Measurements from ENCODE around the gene TAF10. TPM values are rescaled to one million over a fixed set of nuclear protein-coding genes. Genes with fewer than 3 reads are reported as not detected.
A peak's percentile ranks its signal among the peaks of the same experiment; 100 is the strongest.

TAF10 gene
- total and polyA plus RNA-seq, 2 of the 13 experiments (the other 11 are each of a cell fraction or from before 2014, with no cell fraction given), result 71.3 to 134 TPM

DNA sequence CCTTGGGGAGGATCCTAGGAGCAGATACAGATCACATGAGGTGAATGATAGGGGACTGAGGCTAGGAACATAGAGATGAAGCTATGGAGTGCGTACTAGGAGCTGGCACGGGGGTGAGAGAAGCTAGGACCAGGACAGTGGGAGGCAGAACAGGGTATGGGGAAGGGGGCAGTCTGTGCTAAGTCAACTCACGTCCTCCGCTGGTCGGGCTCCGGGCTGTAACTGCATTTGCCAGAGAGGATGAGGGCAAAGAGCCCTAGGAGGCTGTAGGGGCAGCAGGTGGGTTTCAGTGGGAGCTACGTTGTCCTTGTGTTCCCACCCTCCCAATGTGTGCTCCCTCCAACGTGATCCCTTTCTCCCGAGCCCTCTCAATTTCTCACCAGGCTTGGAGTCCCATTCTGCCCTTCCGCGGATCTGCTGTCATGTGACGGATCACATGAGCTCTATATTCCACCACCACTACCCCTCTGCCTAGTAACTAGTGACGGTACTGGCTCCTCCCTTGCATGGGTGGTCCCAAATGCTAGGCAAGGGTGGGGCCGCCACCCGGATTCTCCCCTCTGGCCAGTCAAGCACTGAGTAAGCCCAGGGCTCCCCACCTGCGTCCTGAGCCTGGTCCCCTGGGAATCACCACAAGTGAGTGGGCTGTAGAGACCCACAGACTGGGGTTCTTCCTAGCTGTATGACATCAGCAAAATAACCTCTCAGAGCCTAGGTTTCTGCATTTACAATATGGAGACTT lies 7.2 kb upstream of the TAF10 start, which contains the start of gene TPP1 (continued):
- no peak for TF ChIP-seq NR2C2 (CRISPR knock-in tag; IDR thresholded peaks at IDR 0.05; ENCODE audit: borderline replicate concordance)
- TF ChIP-seq KAT8 (CRISPR knock-in tag; IDR thresholded peaks at IDR 0.05), result peak; percentile 95
- no peak for TF ChIP-seq SP140L (CRISPR knock-in tag; IDR thresholded peaks at IDR 0.05; ENCODE audit: borderline replicate concordance)
- TF ChIP-seq PAX8 (CRISPR knock-in tag; IDR thresholded peaks at IDR 0.05; ENCODE audit: borderline replicate concordance), result no peak
- no peak for TF ChIP-seq ELF4 (CRISPR knock-in tag; IDR thresholded peaks at IDR 0.05; ENCODE audit: borderline replicate concordance)
- TF ChIP-seq ZNF766 (CRISPR knock-in tag; IDR thresholded peaks at IDR 0.05; ENCODE audit: borderline replicate concordance), result no peak
- TF ChIP-seq, protein P1, sequence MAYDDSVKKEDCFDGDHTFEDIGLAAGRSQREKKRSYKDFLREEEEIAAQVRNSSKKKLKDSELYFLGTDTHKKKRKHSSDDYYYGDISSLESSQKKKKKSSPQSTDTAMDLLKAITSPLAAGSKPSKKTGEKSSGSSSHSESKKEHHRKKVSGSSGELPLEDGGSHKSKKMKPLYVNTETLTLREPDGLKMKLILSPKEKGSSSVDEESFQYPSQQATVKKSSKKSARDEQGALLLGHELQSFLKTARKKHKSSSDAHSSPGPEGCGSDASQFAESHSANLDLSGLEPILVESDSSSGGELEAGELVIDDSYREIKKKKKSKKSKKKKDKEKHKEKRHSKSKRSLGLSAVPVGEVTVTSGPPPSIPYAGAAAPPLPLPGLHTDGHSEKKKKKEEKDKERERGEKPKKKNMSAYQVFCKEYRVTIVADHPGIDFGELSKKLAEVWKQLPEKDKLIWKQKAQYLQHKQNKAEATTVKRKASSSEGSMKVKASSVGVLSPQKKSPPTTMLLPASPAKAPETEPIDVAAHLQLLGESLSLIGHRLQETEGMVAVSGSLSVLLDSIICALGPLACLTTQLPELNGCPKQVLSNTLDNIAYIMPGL (CRISPR knock-in tag; IDR thresholded peaks at IDR 0.05; ENCODE audit: borderline replicate concordance in 1 of 2, low read depth in 1 of 2), result peak; percentile 42 to 63; a peak in 3 of 4 replicates
- no peak for TF ChIP-seq CEBPB (IDR thresholded peaks at IDR 0.05; ENCODE audit: borderline replicate concordance, low read depth, low read length)
- TF ChIP-seq ZNF251 (CRISPR knock-in tag; IDR thresholded peaks at IDR 0.05), result no peak
- TF ChIP-seq, protein P2, sequence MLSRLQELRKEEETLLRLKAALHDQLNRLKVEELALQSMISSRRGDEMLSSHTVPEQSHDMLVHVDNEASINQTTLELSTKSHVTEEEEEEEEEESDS (CRISPR knock-in tag; IDR thresholded peaks at IDR 0.05; ENCODE audit: borderline replicate concordance), result no peak
- TF ChIP-seq, protein P3, sequence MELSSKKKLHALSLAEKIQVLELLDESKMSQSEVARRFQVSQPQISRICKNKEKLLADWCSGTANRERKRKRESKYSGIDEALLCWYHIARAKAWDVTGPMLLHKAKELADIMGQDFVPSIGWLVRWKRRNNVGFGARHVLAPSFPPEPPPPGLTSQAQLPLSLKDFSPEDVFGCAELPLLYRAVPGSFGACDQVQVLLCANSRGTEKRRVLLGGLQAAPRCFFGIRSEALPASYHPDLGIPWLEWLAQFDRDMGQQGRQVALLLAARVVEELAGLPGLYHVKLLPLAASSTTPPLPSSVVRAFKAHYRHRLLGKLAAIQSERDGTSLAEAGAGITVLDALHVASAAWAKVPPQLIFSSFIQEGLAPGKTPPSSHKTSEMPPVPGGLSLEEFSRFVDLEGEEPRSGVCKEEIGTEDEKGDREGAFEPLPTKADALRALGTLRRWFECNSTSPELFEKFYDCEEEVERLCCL (CRISPR knock-in tag; IDR thresholded peaks at IDR 0.05; ENCODE audit: borderline replicate concordance), result no peak
- TF ChIP-seq HDAC1 (CRISPR knock-in tag; IDR thresholded peaks at IDR 0.05), result peak; percentile 78
- TF ChIP-seq ZNF260 (CRISPR knock-in tag; IDR thresholded peaks at IDR 0.05; ENCODE audit: borderline replicate concordance, low read depth), result no peak
- TF ChIP-seq, protein P4, sequence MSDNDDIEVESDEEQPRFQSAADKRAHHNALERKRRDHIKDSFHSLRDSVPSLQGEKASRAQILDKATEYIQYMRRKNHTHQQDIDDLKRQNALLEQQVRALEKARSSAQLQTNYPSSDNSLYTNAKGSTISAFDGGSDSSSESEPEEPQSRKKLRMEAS (IDR thresholded peaks at IDR 0.05), result no peak
- TF ChIP-seq, protein P5, sequence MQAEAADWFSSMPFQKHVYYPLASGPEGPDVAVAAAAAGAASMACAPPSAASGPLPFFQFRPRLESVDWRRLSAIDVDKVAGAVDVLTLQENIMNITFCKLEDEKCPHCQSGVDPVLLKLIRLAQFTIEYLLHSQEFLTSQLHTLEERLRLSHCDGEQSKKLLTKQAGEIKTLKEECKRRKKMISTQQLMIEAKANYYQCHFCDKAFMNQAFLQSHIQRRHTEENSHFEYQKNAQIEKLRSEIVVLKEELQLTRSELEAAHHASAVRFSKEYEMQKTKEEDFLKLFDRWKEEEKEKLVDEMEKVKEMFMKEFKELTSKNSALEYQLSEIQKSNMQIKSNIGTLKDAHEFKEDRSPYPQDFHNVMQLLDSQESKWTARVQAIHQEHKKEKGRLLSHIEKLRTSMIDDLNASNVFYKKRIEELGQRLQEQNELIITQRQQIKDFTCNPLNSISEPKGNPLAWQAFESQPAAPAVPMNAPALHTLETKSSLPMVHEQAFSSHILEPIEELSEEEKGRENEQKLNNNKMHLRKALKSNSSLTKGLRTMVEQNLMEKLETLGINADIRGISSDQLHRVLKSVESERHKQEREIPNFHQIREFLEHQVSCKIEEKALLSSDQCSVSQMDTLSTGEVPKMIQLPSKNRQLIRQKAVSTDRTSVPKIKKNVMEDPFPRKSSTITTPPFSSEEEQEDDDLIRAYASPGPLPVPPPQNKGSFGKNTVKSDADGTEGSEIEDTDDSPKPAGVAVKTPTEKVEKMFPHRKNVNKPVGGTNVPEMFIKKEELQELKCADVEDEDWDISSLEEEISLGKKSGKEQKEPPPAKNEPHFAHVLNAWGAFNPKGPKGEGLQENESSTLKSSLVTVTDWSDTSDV (CRISPR knock-in tag; IDR thresholded peaks at IDR 0.05), result no peak
- no peak for TF ChIP-seq THYN1 (CRISPR knock-in tag; IDR thresholded peaks at IDR 0.05; ENCODE audit: borderline replicate concordance, low read depth)
- TF ChIP-seq ZNF720 (CRISPR knock-in tag; IDR thresholded peaks at IDR 0.05), result no peak
- peak; percentile 53; the same call in 1 of the 2 replicates for TF ChIP-seq TAF1 (CRISPR knock-in tag; IDR thresholded peaks at IDR 0.05)
- TF ChIP-seq ZSCAN22 (CRISPR knock-in tag; IDR thresholded peaks at IDR 0.05), result no peak
- no peak for TF ChIP-seq ZNF143 (CRISPR knock-in tag; IDR thresholded peaks at IDR 0.05)
- TF ChIP-seq NFKB2 (CRISPR knock-in tag; IDR thresholded peaks at IDR 0.05; ENCODE audit: borderline replicate concordance), result peak; percentile 63; the same call in 1 of the 2 replicates

Measured in HepG2 (cell line).